Brain microvascular endothelial cell (primary cell): ENCODE data around the gene HAP1.
A peak's percentile ranks its signal among the peaks of the same experiment; 100 is the strongest.
"Not testable (repeated sequence)": the region's sequence is repeated elsewhere in the genome, so short reads cannot be mapped to it uniquely, and the experiment has no call there.

Source experiments
- DNase-seq: peaks from one replicate; pipeline ENCODE4 v3.0.0-alpha.2; 2020
- H3K27ac ChIP-seq: fragments of 250-450 bp; sonication (Bioruptor Pico); 2 replicates; pipeline ENCODE4 v1.5.1; 2020; ENCODE audit warnings: mild to moderate bottlenecking, moderate library complexity
- H3K27me3 ChIP-seq: fragments of 250-450 bp; sonication (Bioruptor Pico); replicated peaks from 2 replicates; pipeline ENCODE4 v1.5.1; 2020; ENCODE audit warnings: mild to moderate bottlenecking
- H3K36me3 ChIP-seq: fragments of 250-450 bp; sonication (Bioruptor Pico); replicated peaks from 2 replicates; pipeline ENCODE4 v1.5.1; 2020; ENCODE audit warnings: mild to moderate bottlenecking
- H3K4me3 ChIP-seq: 2 replicates; pipeline ENCODE4 v1.5.1; 2011; ENCODE audit warnings: low read depth, mild to moderate bottlenecking, control low read depth, low read length, moderate library complexity
- CTCF ChIP-seq: IDR thresholded peaks from 2 replicates; pipeline ENCODE4 v1.5.1; 2011; ENCODE audit warnings: low read depth, mild to moderate bottlenecking, moderate library complexity, low read length, control low read depth, inconsistent platforms; ENCODE audit errors: missing control alignments
- in situ Hi-C: cut with HindIII; loops from 2 replicates; pipeline ENCODE4 v1.10.0; 2017; ENCODE audit warnings: low sequenced_read_pairs, low pct_ligation_motif_present

The HAP1 gene

DNA sequence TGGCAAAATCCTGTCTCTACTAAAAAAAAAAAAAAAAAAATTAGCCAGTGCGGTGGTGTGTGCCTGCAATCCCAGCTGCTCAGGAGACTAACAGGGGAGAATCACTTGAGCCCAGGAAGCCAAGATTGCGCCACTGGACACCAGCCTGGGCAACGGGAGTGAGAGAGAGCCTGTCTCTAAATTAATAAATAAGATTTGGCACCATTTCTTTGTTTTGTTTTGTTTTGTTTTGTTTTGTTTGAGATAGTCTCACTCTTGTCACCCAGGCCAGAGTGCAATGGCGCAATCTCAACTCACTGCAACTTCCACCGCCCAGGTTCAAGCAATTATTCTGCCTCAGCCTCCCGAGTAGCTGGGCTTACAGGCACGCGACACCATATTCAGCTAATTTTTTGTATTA is 31.7 kb downstream of the HAP1 start:
- no peak overlapping the region for H3K27ac ChIP-seq
- H3K4me3 ChIP-seq, result no peak overlapping the region
- H3K36me3 ChIP-seq, result no peaks in the 10 kb centered on the region
- in situ Hi-C loops, result no loop called here
- no peaks in the 10 kb centered on the region for H3K27me3 ChIP-seq
- no peak for TF ChIP-seq CTCF
- no peak for DNase-seq

GRCh38 chr17:41700843-41701242 is 33.6 kb downstream of the HAP1 start:
- H3K4me3 ChIP-seq, H3K27me3 ChIP-seq, H3K36me3 ChIP-seq, in situ Hi-C loops, H3K27ac ChIP-seq, DNase-seq: not testable (repeated sequence)

GRCh38 chr17:41697122-41697962 is 37.1 kb downstream of the HAP1 start:
- peaks cover 19% of the 10 kb centered on the region for H3K36me3 ChIP-seq
- no peak for DNase-seq
- in situ Hi-C loops, result no loop called here
- no peaks in the 10 kb centered on the region for H3K27me3 ChIP-seq
- TF ChIP-seq CTCF, result no peak
- H3K27ac ChIP-seq, result no peak overlapping the region
- H3K4me3 ChIP-seq, result no peak overlapping the region

GRCh38 chr17:41695954-41696757 is 38.3 kb downstream of the HAP1 start:
- Histone ChIP-seq H3K36me3 (peaks cover 31% of the 10 kb centered on the region), H3K27ac (no peak overlapping the region), H3K4me3 (no peak overlapping the region), H3K27me3 (no peaks in the 10 kb centered on the region)
- in situ Hi-C loops, result no loop called here
- TF ChIP-seq CTCF, result peak; percentile 85
- DNase-seq, result no peak

DNA sequence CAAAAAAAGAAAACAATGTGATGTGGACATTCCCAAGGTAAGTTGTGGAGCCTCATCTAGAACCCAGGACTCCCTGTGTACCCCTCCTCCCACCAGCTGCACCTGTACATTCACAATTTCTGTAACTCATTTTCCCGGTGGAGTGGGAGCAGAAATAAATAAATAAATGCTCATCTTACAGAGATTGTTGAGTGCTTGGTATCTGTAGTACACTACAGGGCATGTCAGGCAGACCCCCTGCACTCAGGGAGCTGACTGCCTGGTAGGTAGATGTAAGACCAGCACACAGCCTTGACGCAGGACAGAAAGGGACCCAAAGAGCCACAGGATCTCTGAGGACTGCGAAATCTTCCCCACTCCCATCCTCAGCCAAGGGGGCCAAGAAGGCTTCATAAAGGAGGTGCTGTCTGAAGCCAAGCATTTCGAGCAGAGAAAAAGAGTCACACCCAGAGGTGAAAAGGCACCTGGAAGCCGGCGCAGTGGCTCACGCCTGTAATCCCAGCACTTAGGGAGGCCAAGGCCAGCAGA is 39.2 kb downstream of the HAP1 start:
- Histone ChIP-seq H3K27me3 (no peaks in the 10 kb centered on the region), H3K4me3 (no peak overlapping the region), H3K27ac (no peak overlapping the region), H3K36me3 (peaks cover 40% of the 10 kb centered on the region)
- TF ChIP-seq CTCF, result no peak
- in situ Hi-C loops, result no loop called here
- no peak for DNase-seq

DNA sequence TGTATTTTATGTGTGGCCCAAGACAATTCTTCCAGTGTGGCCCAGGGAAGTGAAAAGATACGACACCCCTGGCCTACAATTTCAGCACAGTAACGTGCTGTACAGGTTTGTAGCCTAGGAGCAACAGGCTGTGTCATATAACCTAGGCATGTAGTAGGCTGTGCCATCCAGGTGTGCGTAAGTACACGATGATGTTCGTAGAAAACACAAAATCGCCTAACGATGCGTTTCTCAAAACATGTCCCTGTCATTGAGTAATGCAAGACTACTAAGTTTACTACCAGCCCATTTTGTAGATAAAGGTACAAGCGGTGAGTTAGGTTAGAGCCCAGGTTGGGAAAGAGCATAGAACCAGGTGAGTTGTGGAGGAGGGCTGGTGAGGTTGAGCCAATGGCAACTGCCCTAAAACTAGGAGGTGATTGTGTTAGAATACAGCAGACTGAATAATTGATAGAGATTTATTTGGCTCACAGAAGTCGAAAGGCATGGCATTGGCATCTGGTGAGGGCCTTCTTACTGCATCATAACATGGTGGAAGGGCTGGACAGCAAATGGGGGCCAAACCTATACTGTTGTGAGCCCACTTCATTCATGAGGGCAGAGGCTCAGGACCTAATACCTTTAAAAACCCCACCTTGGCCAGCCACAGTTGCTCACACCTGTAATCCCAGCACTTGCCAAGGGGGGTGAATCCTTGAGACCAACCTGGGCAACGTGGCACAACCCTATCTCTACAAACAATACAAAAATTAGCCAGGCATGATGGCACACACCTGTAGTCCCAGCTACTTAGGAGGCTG is 41.5 kb downstream of the HAP1 start:
- Histone ChIP-seq H3K27me3 (no peaks in the 10 kb centered on the region), H3K4me3 (no peak overlapping the region), H3K36me3 (peaks cover 52% of the 10 kb centered on the region), H3K27ac (no peak overlapping the region)
- in situ Hi-C loops, result no loop called here
- DNase-seq, result no peak
- no peak for TF ChIP-seq CTCF
